A204.1 (cell line): ENCODE results near the gene SLC33A1.
"Not testable (repeated sequence)": the region's sequence is repeated elsewhere in the genome, so short reads cannot be mapped to it uniquely, and the experiment has no call there.

Experiments used
- FAIRE-seq: peaks from 2 replicates; lab custom pipeline; 2012; peaks lifted over from hg19 to GRCh38; lab: Jason Lieb, UNC

SLC33A1 gene

DNA sequence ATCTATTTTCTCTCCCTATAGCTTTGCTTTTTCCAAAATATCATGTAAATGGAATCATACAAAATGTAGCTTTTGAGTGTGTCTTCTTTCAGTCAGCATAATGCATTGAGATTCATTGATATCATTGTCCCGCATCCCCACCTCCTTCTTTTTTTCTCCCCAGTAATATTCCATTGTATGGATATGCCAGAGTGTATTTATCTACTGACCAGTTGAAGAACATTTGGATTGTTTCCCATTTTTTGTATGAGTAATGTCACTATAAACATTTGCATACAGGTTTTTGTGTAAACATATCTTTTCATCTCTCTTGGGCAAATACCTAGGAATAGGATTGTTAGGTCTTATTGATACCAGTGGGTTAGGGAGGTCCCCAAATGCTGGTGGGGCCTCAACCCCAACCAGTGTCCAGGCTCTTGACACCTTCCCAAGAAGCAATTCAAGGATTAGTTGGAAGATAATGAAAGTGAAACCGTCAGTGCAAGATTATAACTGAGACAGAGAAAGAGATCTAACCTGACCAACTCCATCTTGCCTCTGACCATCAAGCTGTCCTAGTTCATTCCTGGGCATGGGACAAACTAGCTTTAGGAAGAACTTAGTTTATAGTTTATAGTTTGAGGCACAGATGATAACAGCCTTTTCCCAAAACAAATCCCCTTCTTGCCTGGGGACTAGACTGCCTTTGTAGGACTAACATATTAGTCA, 7.4 kb upstream of the SLC33A1 start:
- FAIRE-seq: no peak

DNA sequence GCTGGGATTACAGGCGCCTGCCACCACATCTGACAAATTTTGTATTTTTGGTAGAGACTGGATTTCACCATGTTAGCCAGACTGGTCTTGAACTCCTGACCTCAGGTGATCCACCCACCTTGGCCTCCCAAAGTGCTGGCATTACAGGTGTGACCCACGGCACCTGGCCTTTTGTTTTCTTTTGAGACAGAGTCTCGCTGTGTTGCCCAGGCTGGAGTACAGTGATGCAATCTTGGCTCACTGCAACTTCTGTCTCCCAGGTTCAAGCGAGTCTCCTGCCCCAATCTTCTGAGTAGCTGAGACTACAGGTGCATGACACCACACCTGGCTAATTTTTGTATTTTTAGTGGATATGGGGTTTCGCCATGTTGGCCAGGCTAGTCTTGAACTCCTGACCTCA, 6.2 kb upstream of the SLC33A1 start:
- not testable (repeated sequence) for FAIRE-seq

DNA sequence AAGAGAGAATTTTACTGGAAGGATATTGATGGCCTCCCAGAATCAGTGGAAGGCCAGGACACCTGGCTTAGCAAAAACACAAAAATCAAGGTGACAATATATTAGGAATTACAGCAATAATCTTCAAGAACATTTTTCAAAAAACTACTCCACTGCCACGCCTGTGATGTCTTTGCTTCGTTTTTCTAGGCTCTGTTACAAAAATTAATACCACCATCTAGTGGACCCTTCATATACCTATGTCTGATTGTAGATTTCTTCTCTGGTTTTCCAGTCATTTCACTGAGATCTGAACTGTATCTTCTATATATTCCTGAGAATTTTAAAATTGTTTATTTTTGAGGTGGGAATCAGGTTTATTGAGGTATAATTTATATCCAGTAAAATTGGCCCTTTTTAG, 5.6 kb upstream of the SLC33A1 start:
- FAIRE-seq: peak; percentile 94

DNA sequence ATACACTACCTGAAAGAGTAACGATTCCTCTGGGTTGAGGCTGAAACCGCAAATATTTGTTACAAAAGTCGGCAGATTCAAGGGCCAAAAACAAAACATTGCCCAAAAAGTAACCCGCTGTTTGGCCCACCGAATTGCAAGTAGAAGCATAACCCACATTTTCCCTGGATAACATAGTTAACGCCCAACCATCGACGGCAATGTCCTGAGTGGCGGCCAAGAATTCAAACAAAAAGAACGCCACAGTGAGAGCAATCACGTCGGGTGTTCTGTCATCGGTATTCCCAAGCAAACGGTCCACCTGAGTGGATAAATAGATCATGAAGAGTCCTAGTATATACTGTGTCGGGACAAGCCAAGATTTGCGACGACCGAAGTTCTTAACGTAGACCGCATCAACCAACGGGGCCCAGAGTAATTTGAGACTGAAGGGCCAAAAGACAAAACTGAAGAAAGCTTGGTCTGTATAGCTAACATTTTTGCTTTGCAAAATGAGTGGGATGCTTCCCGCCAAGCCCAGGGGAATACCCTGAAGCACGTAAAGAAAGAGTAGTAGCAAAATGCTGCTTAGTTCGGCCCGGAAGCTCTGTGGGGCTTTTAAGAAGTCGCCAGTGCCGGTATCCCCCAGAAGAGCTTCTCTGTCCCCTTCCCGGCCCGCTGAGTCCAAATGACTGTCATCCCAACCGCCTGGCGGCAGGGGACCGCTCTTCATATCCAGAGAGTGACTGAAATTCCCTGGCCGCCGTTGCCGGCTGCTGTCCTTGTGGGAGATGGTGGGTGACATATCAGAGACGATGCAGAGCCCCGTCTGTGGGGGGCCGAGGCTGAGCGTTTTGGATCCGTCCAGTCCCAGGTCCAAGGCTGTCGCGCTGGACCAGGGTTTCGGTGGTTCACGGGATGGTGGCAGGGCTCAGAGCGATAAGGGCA, 750 bp downstream of the SLC33A1 start:
- FAIRE-seq: no peak

DNA sequence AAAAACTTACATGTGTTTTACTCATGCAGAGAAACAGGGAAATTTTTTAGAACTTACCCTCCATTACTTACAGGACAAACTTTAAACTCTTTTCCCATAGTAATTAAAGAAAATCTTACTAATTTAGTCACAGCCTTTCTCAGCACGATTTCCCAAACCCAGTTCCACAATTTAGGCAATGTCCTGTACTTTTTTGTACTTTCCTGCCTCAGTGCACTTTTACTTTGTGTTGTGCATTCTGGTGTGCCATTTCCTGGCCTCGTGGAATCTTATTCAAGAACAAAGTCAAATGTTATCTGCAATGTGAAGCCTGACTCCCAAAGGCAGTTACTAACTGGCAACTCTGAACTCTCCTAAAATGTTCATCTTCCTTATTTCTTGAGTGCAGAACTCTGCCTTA, 1.9 kb downstream of the SLC33A1 start:
- no peak for FAIRE-seq

DNA sequence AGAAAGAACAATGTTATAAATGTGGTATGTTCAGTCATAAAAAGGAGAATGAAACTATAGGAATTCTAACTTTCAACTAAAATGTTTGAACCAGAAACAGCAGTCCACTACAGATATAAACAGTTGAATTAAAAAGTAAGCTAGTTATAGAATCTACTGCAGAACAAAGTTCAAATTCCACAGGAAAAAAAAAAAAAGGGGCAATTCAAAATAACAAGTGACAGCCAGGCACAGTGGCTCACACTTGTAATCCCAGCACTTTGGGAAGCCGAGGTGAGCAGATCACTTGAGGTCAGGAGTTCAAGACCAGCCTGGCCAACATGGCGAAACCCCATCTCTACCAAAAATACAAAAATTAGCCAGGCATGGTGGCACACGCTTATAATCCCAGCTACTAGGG, 4.8 kb downstream of the SLC33A1 start:
- not testable (repeated sequence) for FAIRE-seq

DNA sequence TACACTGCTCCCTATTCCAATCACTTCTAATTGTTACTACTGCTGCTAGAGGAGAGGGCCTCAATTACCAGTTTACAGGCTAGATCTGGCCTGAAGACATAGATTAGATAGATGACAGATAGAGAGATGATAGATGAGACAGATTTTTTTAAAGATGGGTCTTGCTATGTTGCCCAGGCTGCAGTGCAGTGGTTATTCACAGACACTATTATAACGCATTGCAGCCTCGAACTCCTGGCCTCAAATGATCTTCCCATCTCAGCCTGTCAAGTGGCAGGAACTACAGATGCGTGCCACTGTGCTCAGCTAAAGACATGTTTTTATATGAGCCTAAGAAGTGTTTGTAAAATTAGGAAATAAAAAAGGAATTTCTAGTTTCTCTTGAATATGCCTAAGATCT, 6.2 kb downstream of the SLC33A1 start:
- no peak for FAIRE-seq

DNA sequence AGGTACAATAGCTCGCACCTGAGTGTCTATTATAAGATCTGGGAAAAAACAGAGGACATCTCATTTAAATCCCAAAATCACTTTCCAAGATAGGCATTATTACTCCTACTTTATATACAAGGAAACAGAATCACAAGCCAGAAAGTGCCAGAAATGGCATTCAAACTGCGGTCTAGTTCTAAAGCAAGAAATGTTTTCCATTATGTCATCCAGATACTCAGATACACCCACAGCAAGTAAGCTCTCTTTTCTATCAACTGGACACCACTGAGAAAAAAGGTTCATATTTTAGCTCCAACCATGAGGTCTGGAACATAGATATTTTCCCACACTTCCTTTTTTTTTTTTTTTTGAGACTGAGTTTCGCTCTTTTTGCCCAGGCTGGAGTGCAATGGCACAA, 8.1 kb downstream of the SLC33A1 start:
- no peak for FAIRE-seq

DNA sequence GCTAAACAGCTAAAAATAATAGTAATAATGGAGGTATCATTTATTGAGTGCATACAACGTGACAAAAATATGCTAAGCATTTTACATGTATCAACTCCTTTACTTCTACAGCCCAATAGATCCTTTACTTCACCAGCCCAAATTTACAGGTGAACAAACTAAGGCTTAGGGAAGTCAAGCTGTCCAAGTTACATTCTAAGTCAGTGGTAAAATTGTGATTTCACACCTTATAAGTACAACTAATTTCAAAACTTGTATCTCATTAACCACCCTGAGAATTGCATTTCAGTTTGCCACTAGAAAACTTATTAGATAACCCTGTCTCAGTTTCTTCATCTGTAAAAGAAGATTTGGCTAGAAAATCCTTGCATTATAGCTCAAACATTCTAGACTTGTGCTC, 10.7 kb downstream of the SLC33A1 start:
- FAIRE-seq: no peak

DNA sequence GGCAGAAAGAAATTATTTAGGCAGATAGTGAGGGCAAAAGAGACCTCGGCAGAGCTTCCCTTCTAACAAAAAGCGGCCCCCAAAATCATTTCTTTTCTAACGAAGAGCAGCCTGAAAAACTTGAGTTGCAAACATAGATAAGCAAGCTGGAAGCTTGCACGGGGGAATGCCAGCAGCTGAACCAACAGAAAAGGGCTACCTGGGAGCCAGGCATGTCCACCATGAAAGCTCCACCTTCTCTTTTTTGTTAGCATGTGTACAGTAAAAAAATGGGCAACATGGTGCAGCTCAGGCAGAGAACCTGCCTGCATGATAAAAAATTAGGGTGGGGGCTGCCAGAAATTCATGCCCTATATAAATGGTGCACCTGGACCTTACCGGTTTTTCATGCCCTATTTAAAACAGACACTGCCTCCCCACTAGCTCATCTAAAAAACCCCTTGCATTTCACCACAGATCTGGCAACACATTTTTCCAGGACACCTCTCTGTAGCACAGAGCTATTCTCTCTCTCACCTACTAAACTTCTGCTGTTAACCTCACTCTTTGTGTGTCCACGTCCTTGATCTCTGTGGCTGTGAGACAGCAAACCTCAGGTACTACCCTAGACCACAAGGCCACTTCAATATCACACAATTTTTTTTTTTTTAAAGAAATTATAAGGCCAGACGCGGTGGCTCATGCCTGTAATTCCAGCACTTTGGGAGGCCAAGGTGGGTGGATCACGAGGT, 18.7 kb downstream of the SLC33A1 start:
- no peak for FAIRE-seq

DNA sequence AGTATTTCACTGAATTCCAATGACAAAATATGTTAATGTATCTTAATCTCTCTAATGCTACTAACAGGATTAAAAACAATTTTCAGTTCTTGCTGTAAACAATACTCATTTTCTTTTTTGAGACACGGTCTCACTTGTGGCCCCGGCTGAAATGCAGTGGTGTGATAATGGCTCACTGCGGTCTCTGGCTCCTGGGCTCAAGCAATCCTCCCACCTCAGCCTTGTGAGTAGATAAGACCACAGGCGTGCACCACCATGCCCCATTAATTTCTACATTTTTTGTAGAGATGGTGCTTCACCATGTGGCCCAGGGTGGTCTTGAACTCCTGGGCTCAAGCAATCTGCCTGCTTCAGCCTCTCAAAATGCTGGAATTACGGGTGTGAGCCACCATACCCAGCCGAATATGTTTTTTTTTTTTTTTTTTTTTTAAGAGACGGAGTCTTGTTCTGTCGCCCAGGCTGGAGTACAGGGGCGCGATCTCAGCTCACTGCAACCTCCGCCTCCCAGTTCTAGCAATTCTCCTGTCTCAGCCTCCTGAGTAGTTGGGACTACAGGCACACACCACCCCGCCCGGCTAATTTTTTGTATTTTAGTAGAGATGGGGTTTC, 25.6 kb downstream of the SLC33A1 start:
- FAIRE-seq: not testable (repeated sequence)

DNA sequence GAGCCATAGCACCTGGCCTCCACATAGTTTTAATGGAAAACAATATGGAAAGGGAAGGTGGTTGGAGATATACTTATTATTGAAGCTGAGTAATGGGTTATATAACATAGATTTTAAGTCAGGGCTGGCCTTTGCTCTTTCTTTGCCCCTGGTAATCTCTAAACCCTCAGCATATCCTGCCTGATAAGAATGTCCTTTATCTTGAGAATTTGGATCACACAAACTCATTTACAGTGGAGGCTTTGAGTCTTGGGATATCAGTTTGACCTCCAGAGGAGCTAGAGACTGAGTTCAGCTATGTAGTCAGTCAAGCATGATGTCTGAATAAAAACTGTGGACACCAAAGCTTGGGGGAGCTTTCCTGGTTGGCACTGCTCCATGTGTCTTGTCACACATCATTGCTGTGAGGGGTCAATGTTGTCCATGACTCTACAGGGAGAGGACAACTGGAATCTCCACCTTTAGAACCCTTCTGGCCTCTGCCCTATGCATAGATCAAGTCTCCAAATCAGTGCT, 39.1 kb downstream of the SLC33A1 start:
- FAIRE-seq: no peak

DNA sequence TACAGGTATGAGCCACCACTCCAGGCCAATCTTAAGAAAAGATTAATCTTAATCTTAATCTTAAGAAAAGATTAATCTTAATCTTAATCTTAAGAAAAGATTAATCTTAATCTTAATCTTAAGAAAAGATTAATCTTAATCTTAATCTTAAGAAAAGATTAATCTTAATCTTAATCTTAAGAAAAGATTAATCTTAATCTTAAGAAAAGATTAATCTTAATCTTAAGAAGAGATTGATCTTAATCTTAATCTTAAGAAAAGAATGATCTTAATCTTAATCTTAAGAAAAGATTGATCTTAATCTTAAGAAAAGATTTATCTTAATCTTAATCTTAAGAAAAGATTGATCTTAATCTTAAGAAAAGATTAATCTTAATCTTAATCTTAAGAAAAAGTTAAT, 41.0 kb downstream of the SLC33A1 start:
- FAIRE-seq: peak; percentile 41

DNA sequence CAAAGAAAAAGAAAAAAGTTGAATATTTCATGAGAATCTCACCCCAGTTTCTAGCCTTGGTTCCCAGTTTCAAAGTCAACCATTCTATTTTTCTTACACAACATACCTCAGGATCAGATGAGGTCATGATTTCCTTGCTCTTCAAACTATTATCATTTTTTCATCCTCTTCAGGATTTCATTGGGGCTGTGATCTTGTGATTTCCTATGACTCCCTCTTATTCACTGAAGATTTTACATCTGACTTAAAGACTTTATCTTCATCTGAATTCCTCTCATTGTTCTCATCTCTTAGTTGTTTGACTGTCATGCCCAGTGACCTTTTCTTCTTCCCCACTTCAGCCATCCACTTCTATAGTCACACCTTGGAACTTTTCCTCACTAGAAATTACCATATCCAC, 45.0 kb downstream of the SLC33A1 start:
- no peak for FAIRE-seq

DNA sequence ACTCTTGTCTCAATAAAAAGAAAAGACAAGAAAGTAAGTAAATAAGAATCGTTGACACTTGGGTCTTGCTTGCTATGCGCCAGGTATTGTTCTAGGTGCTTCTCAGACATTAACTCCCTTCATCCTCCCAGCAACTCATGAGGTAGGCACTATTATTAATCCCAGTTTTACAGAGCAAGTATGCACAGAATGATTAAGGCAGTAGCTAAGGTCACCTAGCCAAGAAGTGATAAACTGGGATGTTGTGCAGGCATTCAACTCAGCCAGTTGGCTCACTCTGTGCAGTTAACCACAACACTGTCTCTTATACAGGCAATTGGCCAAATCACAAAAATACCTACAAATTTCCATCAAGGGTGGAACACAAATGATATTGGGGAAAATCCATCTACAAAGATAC, 46.4 kb downstream of the SLC33A1 start:
- FAIRE-seq: no peak

DNA sequence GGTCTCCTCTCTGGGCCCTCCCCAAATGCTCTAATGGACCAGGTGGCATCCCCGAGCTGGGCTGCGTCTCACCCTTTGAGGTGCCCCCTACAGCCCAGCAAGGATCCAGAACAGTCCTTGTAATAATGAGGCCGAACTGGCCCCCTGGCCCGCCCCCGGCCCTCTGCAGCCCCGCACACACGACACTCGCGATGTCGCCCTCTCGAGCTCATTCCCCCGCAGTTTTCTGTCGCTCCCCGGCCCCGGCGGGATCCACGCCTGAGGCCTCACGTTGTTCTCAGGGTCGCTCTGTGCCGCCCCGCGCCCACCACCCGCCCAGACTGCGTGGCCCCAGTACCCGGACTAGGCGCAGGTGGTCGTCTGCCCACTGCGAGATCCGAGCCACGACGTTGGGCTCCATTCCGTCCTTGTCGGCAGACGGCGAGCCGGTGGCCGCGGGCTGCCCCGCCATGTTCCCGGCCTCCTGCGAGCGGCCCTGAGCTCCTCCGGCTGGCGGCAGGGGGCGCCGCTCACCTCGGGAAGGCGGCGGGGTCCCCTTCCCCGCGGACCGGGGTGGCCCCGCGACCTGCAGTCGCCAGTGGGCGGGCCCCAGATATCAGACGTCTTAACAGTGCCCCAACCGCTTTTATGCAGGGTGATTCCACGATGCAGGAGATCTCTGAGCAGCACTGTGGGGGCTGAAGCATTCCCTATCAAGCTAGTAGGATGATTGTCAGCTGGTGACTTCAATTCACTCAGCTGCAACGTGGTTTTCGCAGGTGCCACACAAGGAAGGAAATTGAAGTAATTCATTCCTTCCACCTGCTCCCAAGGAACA, 48.2 kb downstream of the SLC33A1 start, which contains the start of gene C3orf33:
Gene C3orf33 (minus strand): TSS at position 477 of the 817 bp plus-strand sequence. CDS start 26 bp downstream, at position 451.
- FAIRE-seq: no peak

DNA sequence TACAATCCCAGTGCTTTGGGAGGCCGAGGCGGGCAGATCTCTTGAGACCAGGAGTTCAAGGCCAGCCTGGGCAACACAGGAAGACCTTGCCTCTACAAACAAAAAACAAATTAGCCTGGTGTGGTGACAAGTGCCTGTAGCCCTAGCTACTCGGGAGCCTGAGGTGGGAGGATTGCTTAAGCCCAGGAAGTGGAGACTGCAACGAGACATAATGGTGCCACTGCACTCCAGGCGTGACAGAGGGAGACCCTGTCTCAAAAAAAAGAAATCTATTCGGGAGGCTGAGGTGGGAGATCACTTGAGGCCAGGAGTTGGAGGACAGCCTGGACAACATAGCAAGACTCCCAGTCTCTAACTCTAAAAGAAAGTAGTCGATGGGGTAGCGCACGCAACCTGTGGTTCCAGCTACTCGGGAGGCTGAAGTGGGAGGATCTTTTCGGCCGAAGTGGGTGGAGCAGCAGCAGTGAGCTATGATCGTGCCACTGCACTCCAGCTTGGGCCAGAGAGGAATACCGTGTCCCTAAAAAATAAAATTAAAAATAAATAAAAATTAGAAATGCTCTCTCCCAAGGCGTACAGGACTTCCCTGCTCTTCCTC, 48.9 kb downstream of the SLC33A1 start:
- FAIRE-seq: no peak

DNA sequence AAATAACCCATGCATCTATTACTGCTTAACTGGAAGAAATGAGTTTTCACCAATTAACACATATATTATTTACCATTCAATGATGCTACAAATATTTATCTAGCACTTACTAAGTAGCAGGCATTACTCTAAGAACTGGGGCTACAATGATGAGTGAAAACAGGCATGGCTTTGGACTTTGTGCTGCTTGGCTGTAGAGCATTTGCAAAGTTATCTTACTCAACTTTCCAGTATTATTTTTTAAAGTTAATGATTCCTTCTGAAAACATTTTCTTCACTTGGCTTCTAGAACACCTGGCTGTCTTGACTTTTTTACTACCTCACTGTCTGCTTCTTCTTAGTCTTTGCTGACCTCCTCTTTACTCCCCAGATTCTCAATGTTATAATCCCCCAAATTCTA, 49.9 kb downstream of the SLC33A1 start:
- FAIRE-seq: no peak

DNA sequence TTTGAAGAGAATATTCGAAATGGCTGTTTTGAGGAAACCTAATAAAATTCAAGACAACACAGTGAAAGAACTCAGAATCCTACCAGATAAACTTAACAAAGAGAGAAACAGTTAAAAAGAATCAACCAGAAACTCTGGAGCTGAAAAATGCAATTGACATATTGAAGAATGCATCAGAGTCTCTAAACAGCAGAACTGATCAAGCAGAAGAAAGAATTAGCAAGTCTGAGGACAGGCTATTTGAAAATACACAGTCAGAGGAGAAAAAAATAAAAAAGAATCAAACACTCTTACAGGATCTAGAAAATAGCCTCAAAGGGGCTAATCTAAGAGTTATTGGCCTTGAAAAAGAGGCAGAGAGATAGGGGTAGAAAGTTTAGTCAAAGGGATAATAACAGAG, 61.7 kb downstream of the SLC33A1 start:
- no peak for FAIRE-seq

DNA sequence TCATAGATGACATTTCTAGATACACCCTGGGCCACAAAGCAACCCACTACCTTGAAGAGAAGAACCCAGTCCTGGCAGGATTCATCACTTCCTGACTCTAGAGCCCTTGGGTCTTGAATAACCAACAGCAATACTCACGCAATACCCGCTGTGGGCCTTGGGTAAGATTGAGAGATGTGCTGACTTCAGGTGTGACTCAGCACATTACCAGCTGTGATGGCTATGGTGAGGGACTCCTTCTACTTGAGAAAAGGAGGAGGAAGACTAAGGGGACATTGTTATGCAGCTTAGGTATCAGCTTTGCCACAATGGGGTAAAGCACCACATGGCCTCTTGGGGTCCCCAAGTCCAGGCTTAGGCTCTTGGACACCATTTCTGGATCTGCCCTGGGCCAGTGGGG, 63.0 kb downstream of the SLC33A1 start:
- FAIRE-seq: no peak
